Measurements from ENCODE around the gene CDKN2B-AS1.

The CDKN2B-AS1 gene

GRCh38 chr9:22064957-22065356 is 70.4 kb downstream of the CDKN2B-AS1 start:
- H3K4me3 ChIP-seq (ENCODE audit: low read length), result no peak overlapping the region
- DNase-seq (ENCODE audit: low read depth, low spot score), result no peak

- no peak overlapping the region for H3K4me3 ChIP-seq (ENCODE audit: low read length)
- DNase-seq (ENCODE audit: low read depth, low spot score), result no peak
Observed at GRCh38 chr9:22065431-22066200, 71.0 kb downstream of the CDKN2B-AS1 start.

- no peak overlapping the region for H3K4me3 ChIP-seq (ENCODE audit: low read length)
- no peak for DNase-seq (ENCODE audit: low read depth, low spot score)
Observed at GRCh38 chr9:22067196-22067595, 72.6 kb downstream of the CDKN2B-AS1 start.

GRCh38 chr9:22068369-22068768 is 73.8 kb downstream of the CDKN2B-AS1 start:
- DNase-seq (ENCODE audit: low read depth, low spot score), result no peak

GRCh38 chr9:22073349-22073748 is 78.8 kb downstream of the CDKN2B-AS1 start:
- no peak overlapping the region for H3K4me3 ChIP-seq (ENCODE audit: low read length)
- DNase-seq (ENCODE audit: low read depth, low spot score), result no peak

More at GRCh38 chr9:22068369-22068768, 73.8 kb downstream of the CDKN2B-AS1 start:
- H3K4me3 ChIP-seq (ENCODE audit: low read length), result no peak overlapping the region

GRCh38 chr9:22078081-22078480 is 83.5 kb downstream of the CDKN2B-AS1 start:
- no peak overlapping the region for H3K4me3 ChIP-seq (ENCODE audit: low read length)
- no peak for DNase-seq (ENCODE audit: low read depth, low spot score)

GRCh38 chr9:22079873-22080341 is 85.3 kb downstream of the CDKN2B-AS1 start:
- H3K4me3 ChIP-seq (ENCODE audit: low read length), result no peak overlapping the region
- no peak for DNase-seq (ENCODE audit: low read depth, low spot score)

- DNase-seq (ENCODE audit: low read depth, low spot score), result no peak
- no peak overlapping the region for H3K4me3 ChIP-seq (ENCODE audit: low read length)
Observed at GRCh38 chr9:22084336-22085035, 89.9 kb downstream of the CDKN2B-AS1 start.

GRCh38 chr9:22088053-22088716 is 93.6 kb downstream of the CDKN2B-AS1 start:
- no peak for DNase-seq (ENCODE audit: low read depth, low spot score)
- no peak overlapping the region for H3K4me3 ChIP-seq (ENCODE audit: low read length)

- no peak for DNase-seq (ENCODE audit: low read depth, low spot score)
- H3K4me3 ChIP-seq (ENCODE audit: low read length), result no peak overlapping the region
Observed at GRCh38 chr9:22088717-22089061, 94.1 kb downstream of the CDKN2B-AS1 start.

GRCh38 chr9:22097707-22098106 is 103.1 kb downstream of the CDKN2B-AS1 start:
- H3K4me3 ChIP-seq (ENCODE audit: low read length), result no peak overlapping the region

GRCh38 chr9:22098643-22099332 is 104.2 kb downstream of the CDKN2B-AS1 start:
- no peak for DNase-seq (ENCODE audit: low read depth, low spot score)
- H3K4me3 ChIP-seq (ENCODE audit: low read length), result no peak overlapping the region

More at GRCh38 chr9:22097707-22098106, 103.1 kb downstream of the CDKN2B-AS1 start:
- DNase-seq (ENCODE audit: low read depth, low spot score), result no peak

- DNase-seq (ENCODE audit: low read depth, low spot score), result no peak
- H3K4me3 ChIP-seq (ENCODE audit: low read length), result no peak overlapping the region
Observed at GRCh38 chr9:22100626-22101025, 106.0 kb downstream of the CDKN2B-AS1 start.

- H3K4me3 ChIP-seq (ENCODE audit: low read length), result no peak overlapping the region
- no peak for DNase-seq (ENCODE audit: low read depth, low spot score)
Observed at GRCh38 chr9:22102146-22103053, 107.8 kb downstream of the CDKN2B-AS1 start.

- no peak for DNase-seq (ENCODE audit: low read depth, low spot score)
- H3K4me3 ChIP-seq (ENCODE audit: low read length), result no peak overlapping the region
Observed at GRCh38 chr9:22103685-22104575, 109.3 kb downstream of the CDKN2B-AS1 start.

GRCh38 chr9:22105005-22105722 is 110.6 kb downstream of the CDKN2B-AS1 start:
- DNase-seq (ENCODE audit: low read depth, low spot score), result no peak
- H3K4me3 ChIP-seq (ENCODE audit: low read length), result no peak overlapping the region
